Germinal center (tissue), 1 donor: ENCODE measurements around the gene MAP1LC3B2.

Source experiments
- DNase-seq: peaks from one replicate; pipeline ENCODE4 v3.0.0; 2012; ENCODE audit warnings: mixed read lengths, low spot score

MAP1LC3B2 gene

DNA sequence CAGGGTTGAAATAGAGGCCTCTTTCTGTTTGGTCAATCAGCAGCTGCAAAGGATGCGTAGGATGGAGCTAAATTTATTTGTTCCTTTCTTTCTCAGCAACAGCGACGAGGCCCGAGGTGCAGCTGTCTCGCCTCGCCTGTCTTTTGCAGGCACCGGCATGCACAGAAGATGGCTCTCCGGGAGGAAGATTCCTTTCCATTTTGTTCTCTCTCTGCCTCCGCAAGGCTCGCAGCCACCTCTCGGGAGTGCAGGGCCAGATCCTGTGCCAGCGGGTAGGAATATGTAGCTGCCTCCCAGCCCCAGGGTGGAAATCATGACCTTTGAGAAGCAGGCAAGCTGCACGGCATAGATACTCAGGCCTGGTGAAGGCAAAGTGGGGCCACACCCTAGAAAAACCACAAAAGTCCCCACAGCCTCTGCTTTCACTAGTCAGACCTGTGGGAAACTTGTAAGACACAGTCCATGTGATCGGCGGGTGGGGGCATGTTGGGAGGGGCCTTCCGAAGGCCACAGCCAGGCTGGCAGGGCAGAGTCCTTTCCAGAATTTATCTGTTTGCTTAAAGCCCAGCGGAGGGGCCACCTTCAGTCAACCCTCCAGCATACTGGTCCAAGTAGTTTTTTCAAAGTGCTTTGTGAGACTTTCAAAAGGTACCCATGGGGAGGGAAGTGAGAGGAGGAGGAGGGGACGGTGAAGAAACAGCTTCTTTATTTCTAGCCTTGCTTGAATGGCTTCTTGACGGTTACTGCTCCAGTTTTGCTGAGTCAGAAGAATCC is at the start of gene MAP1LC3B2:
Gene MAP1LC3B2, plus strand, starts transcription at position 220 of the 774 bp plus-strand sequence. CDS start 16,562 bp downstream, outside the sequence.
- DNase-seq = peak; percentile 85

DNA sequence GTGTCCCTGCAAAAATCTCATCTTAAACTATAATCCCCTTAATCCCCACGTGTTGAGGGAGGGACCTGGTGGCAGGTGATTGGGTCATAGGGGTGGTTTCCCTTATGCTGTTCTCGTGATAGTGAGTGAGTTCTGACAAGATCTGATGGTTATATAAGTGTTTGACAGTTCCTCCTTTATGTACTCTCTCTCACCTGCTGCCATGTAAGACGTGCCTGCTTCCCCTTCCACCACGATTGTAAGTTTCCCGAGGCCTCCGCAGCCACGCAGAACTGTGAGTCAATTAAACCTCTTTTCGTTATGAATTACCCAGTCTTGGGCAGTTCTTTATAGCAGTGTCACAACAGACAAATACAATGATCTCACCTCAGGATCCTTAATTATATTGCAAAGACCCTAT is 45.2 kb upstream of the MAP1LC3B2 start:
- no peak for DNase-seq

DNA sequence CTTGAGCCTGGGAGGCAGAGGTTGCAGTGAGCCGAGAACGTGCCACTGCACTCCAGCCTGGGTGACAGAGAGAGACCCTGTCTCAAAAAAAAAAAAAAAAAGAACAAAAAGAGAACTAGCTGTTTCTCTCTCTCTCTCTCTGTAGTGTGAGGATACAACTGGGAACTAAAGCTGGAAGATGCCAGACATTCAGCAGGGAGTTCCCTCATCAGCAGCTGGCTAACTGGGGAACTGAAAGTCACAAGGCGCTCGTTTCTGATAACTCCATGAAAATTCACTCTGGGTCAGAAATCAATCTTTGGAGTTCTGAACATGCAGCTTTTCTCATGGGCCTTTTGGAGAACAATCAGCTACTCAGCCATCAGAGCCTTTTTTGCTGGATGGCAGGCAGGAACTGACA is 43.5 kb upstream of the MAP1LC3B2 start:
- no peak for DNase-seq

DNA sequence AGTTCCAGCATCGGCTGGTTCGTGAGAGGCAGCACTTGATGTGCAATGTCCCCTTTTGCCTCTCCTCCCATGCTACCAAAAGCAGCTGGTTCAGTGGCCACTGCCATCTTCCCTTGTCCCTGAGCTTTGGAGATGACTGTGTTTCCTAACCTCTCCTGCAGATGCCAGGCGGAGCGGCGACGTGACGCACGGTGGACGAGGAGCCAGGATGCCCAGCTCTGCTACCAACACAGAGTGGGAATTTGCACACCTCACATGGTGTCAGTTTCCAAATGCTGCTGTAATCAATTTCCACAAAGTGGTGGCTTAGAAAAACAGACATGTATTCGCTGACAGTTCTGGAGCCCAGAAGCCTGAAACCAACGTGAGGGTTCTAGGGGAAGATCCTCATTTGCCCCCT is 42.5 kb upstream of the MAP1LC3B2 start:
- no peak for DNase-seq

DNA sequence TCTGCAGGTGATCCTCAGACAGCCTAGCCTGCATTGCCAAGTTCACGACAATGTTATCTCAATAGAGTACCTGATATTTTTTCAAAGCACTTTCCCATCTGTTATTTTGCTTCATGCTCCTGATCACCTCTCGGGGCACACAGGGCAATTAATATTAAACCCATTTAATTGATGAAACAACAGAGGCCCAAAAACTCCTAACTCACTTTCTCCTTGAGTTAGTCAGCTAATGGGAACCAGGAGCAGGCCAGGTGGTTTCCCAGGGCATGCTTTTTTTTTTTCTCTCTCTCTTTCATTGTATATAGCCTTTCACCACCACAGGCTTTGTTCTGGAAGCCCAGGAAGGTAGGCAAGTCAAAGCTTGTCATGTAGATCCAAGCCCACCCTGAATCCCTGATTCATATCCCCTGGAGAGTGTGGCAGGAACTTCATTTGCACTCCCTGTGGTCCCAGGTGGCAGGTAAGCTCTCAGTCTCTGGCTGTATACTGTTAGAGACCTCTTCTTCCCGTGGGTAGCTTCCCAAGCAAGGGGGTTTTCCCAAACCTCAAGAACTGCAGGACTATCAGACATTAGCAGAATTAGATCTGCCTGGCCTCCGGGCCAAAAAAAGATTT is 41.6 kb upstream of the MAP1LC3B2 start:
- no peak for DNase-seq

DNA sequence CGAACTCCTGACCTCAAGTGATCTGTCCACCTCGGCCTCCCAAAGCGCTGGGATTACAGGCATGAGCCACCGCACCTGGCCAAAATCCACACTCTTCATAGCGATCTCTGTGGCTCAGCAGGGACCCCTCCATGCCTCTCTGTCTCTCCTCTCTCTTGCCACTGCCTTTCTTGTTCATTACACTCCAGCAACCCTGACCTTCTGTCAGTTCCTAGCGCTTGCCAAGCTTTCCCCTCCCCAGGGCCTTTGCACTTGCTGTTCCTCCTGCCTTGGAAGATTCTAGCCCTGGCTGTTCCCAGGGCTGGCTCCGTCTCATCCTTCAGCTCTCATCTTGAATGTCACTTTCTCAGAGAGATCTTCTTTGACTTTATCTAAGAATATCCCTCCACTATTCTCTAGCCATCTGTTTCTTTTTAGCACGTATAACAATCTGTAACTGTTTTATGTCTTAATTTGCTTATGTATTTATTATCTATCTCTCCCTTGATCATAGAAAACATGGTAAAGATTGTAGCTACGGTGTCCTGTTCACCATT is 38.9 kb upstream of the MAP1LC3B2 start:
- DNase-seq = no peak

DNA sequence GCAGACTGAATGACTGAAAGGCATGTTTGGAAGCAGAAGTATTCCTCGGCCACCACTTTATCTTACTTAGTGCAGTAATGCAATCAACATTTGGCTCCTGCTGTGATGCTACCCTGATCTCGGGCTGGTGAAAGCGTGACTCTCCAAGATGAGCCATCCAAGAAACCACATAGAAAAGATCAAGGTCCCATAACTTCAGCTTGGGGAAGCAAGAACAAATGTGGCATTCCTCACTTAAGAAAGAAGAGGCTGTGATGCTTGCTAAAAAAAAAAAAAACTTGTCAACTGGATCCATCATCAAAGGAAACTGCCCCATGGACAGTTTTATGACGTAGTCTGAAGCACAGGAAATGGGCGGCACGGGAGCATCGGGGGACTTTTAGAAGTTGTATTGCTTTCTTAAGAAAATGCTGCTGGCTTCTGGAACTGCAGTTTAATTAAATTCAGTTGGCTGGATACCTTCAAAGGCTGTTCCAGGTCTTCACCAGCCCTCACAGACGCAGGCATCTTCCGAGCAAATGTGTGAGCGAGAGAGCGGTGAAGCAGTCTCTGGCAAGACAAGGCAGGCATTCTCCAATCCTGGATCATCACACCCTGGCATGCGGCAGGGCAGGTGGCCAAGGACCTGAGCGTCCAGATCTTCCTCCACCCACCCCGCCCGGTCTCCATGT is 38.2 kb upstream of the MAP1LC3B2 start:
- no peak for DNase-seq

DNA sequence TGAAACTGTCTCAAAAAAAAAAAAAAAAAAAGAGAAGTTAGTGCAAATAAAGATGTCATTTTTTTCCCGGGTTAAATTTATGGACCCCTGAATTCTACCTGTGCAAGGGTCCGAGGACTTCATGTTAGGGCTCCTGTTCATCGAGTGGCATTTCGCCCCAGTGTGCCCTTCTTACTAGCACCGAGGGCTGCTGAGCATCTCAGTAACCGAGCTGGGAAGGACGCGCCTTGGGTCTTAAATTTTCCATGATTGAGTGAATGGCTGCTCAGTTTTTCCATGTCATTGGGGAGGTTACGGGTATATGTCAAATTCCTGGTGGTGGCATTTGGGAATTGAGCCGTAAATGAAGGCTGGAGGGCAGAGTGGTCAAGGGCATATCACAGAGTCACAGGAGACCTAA is 34.9 kb upstream of the MAP1LC3B2 start:
- DNase-seq = no peak

DNA sequence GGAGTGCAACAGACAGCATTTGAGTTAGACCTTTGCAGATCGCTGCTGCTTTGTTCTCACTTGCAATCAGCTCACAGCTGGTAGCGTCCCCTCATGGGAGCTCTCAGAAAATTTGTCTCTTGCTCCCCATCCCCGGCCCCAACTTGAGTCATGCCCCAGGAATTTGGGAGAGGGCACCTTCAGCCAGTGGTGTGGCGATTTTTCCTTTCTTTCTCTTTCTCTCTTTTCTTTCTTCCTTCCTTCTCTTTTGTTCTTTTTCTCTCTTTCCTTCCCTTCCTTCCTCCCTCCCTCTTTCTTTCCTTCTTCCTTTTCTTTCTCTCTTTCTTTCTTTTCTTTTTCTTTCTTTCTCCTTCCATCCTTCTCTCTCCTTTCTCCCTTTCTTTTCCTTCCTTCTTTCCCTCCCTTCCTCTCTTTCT is 34.2 kb upstream of the MAP1LC3B2 start:
- no peak for DNase-seq

DNA sequence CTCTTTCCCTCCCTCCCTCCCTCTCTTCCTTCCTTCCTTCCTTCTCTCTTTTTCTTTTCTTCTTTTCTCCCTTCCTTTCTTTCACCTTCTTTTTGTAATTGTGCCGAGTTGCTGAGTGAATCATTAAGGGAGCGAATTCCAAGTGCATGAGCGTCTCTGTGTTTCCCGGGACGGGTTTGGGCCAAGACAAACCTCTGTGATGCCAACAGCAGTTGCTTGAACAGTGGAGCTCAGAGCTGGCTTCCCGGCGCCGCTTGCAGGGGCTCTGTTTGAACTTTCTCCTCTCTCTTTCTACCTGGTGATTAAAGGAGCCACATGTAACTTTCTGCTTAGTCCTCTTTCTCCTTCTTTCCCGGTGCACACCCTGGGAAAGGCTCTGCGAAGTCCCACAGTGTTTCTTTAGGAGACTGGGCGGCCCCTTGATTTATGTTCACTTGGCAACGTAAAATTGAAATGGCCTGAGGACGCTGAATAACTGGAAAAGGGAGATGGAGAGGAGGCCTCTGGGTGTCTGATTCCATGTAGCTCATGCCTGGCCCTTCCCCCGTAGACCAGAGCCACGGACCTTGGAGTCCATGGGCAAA is 33.7 kb upstream of the MAP1LC3B2 start:
- DNase-seq = no peak

DNA sequence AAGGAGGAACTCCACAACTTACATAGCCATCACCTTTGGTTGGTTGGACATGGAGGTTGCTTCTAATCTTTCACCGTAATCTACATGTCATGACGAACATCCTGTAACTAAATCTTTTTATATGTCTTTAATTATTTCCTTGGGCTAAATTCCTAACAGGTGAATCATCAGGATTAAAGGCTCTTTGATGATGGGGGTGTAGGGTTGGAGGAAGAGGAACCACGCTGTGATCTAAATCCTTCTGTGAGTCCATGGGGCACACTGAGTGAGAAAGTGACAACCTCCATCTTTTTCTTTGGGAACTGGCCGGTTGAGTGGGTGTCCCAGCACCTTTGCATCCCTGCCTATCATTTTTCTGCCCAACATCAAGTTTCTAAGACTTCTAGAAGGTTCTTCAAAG is 31.1 kb upstream of the MAP1LC3B2 start:
- no peak for DNase-seq

DNA sequence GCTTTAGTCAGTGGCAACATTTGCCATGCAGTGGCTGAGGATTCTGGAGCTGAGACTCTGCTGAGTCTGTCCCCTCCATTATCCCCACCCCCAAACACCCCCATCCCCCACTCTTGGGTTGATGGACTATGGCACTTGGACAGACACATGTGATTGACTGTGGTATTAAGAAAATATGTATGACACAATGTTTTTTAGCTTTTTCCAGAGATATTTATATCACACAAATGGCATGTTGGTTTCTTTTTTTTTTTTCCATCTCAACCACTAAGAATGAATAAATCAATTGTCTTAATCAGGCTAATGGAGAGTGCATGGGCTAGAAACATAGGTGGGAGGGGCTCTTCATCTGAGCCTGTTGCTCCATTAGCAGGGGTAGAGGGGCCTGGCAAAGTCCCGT is 30.7 kb upstream of the MAP1LC3B2 start:
- DNase-seq = no peak

DNA sequence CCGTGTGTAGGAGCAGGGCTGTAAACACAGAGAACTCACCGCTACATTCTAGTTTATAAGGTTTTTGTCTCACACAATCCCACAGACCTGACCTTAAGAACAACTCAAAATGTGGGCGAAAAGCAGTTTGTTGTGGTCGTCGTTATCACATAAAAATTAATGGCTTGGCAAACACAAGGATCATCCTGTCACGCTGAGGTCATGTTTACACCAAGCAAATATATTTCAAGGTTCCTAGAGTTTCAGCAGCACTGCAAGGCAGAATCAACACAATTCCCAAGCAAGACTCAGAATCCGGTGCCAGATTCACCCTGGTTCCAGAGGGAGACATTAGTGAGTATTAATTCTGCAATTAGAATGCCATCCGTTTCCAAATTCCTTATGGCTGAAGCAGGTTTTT is 30.1 kb upstream of the MAP1LC3B2 start:
- DNase-seq = no peak

DNA sequence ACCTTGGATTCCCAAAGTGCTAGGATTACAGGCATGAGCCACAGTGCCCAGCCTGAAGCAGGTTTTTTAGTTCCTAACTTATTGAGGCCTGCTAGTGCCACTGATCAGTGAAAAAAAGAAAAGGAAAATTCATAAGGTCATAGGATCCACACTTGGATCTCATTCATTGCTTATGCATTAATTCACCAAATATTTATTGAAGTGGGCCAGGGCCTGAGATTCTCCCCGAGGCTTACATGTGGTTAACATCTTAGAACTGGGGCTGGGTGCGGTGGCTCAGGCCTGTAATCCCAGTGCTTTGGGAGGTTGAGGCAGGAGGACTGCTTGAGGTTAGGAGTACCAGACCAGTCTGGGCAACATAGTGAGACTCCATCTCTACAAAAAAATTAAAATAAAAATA is 29.5 kb upstream of the MAP1LC3B2 start:
- no peak for DNase-seq

DNA sequence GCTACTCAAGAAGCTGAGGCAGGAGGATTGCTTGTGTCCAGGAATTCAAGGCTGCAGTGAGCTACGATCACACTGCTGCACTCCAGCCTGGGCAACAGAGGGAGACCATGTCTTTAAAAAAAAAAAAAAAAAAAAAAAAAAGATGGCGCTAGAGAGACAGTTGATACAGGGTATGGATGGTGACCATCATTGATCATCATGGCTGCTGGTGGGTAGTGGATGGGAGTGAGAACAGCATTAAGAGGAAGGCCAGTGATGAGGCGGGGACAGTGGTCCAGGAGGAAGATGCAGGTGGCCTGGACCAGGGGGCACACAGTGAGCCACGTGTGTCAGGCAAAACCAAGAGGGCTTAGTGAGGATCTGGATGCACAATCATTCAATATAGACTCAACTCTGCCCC is 26.8 kb upstream of the MAP1LC3B2 start:
- DNase-seq = no peak

DNA sequence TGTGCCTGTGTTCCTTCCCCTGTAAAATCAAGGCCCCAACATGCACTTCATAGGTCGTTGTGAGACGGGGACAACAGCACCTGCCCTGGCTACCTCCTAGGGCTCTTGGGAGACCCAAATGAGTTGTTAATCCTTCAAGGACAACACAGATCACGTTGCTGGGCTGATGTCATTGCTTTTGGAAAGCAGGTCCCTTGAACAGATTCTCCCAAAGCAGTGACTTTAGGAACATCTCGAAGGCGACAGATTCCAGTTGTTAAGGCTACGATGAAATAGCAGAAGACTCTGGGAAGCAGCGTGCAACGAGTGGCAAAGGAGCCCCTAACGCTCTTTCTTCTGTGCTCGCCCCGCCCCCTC is 26.2 kb upstream of the MAP1LC3B2 start:
- DNase-seq = no peak

DNA sequence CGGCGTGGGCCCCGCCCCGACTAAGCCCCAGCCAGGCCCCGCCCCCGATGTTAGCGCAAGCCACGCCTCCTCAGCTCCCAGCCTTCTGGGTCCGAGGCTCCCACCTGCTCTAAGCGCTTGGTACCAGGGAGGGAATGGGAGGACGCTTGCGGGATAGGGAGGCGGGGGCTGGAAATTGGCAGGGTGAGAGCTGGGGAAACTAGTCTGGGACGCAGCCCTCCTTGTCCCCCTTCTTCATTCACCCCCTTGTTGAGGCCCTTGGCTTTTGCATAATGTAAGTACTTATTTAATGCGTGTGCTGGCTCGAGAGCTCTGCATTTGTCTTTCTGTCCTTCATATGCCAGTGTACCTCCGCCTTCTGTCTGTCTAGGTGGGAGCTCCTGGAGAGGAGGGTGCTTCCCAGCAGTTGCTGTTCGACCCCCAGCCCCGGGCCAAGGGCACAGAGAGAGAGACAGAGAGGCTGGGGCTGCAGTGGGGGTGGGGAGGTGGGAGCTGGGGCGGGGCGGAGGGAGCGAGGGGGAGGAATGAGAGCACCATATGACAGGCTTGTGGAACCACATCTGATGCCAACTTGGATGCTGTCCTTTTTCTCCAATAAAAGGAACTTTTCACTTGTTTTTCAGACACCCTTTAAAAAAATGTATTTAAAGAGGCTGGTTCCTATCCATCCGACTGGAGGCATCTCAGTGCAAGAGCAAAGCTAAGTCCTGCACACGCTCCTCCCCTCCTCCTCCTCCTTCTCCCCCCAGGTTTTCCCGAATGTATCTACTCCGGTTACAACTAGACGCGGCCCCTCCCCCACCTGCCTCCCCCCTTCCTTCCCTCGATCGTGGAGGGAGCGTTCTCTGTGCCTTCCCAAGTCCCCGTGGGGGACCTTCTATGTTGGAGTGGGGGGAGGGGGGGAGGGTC is 25.6 kb upstream of the MAP1LC3B2 start:
- DNase-seq = peak; percentile 96

DNA sequence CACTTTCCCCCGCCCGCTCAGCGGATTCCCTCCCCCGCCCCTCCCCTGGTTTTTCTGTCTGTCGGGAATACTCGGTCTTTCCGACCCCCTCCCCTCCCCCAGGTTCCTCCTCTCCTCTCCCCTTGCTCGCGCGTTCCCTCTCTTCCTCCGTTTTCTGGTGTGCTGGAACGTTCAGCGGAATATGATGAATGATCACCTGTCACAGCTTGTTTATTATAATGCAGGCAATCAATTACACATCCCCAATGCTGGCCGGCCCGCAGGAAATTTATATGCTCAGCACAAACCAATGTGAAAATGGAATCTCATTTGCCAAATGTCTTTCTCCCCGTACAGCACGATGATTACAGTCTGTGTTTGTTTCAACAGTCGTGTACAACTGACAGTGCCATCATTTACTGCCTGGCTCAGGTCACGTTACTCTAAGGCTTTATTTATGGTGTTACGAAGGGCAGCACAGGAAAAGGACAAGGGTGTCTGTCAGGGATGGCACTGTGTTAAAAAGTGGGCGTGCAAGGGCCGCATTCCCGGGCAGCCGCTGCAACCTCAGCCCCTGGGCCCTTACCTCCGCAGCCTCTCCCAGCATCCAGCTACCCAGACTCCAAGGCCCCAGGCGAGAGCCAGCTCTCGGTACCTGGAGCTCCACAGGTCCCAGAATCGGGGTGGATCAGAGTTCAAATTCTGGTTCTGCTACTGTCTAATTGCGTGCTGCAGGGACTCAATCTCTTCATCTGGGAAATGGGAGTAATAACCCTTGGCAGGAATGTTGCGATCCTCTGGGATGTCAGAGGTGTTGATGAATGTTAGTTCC is 24.7 kb upstream of the MAP1LC3B2 start:
- DNase-seq = no peak

DNA sequence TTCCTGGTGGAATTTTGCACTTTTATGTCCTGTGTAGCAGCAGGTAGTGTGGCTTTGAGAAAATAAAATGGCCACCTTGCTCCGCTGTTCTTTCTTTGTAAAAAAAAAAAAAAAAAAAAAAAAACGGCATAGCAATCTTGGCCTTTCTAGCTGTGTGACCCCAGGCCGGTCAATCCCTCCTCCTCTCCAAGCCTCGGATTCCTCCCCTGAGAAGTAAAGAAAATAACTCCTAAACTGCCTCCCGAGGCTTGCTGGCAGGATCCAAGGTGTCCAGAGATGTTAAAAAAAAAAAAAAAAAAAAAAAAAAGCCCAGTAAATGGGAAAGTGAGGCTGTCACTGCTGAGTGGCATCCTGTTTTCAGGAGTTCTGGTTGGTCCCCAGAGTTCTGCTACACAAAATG is 23.9 kb upstream of the MAP1LC3B2 start:
- no peak for DNase-seq

DNA sequence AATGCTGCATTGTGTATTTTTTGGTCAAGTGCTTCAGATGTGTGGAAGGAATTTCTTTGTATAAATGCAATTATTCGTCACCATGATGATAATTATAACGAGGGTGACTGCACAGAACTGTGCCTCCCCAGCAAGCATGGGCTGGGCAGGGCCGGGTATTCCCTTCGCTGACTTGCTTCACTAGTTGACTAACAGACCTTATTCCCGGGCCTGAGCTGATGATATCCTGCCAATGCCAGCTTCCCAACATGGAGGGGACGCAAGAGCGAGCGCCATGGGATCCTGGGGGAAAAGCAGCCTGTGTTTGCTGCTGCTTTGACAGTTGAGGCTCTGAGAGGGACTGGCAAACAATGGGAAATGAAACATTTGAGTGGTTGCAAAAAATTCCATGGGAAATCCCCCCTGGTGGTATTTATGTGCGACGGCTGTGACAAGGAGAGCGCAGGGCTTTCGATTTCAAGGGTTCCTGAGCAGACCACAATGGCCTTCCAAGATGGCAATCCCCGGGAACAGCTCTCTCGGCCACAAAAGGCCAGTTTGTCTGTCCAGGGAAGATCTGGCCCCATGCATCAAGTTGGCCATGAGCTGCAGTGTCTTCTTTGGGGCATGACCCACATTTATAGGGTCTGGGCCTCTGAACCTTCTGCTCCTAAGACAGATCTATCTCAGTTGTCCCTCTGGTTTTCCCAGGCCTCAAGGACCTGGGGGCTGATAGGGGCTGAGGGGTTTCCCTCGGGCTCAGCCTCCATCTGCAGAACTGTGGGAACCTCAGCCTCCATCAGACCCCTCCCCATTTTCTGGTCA is 21.9 kb upstream of the MAP1LC3B2 start:
- no peak for DNase-seq
